ENCODE measurements around the gene TM9SF4. TPM values are rescaled to one million over a fixed set of nuclear protein-coding genes. Genes with fewer than 3 reads are reported as not detected.

The TM9SF4 gene
- total and polyA plus RNA-seq, 2 of the 8 experiments (the other 6 are each of a cell fraction or from before 2014, with no cell fraction given), result 38.4 to 68.7 TPM

GRCh38 chr20:32193996-32194395, 84.5 kb downstream of the TM9SF4 start (continued):
- no peak for TF ChIP-seq CTCF (IDR thresholded peaks at IDR 0.05; ENCODE audit: control extremely low read depth in 1 of 3, insufficient read depth in 1 of 3, low read depth in 1 of 3, low read length in 3 of 3)

All from H1 (cell line).